GM12878 (cell line): ENCODE data around the gene CERT1.

ENCODE experiments used
- ATF2 ChIP-seq: IDR thresholded peaks from 2 replicates; pipeline ENCODE4 v1.6.1; 2012; ENCODE audit warnings: low read length, inconsistent platforms
- BRCA1 ChIP-seq: IDR thresholded peaks from 2 replicates; pipeline ENCODE4 v1.6.1; 2011; ENCODE audit warnings: low read depth, low read length, improper control_type of control experiment
- HDAC2 ChIP-seq: fragments of 200-600 bp; sonication (generic); IDR thresholded peaks from 2 replicates; pipeline ENCODE4 v1.6.1; 2017
- POLR2AphosphoS5 ChIP-seq: IDR thresholded peaks from 2 replicates; pipeline ENCODE4 v1.6.1; 2011; ENCODE audit warnings: mild to moderate bottlenecking, low read length, inconsistent platforms

- TF ChIP-seq POLR2AphosphoS5 (no peak), HDAC2 (no peak), BRCA1 (no peak), ATF2 (no peak)
Measured at GRCh38 chr5:75509546-75509945, 1.9 kb downstream of the CERT1 start.
